GM21619 (cell line): Measurements from ENCODE around the gene VASH1.

Experiments
- ATAC-seq: cut with Tn5 transposase; IDR thresholded peaks from one replicate; pipeline ENCODE4 v1.9.1; 2021; ENCODE audit not compliant: unreplicated experiment

VASH1 gene

DNA sequence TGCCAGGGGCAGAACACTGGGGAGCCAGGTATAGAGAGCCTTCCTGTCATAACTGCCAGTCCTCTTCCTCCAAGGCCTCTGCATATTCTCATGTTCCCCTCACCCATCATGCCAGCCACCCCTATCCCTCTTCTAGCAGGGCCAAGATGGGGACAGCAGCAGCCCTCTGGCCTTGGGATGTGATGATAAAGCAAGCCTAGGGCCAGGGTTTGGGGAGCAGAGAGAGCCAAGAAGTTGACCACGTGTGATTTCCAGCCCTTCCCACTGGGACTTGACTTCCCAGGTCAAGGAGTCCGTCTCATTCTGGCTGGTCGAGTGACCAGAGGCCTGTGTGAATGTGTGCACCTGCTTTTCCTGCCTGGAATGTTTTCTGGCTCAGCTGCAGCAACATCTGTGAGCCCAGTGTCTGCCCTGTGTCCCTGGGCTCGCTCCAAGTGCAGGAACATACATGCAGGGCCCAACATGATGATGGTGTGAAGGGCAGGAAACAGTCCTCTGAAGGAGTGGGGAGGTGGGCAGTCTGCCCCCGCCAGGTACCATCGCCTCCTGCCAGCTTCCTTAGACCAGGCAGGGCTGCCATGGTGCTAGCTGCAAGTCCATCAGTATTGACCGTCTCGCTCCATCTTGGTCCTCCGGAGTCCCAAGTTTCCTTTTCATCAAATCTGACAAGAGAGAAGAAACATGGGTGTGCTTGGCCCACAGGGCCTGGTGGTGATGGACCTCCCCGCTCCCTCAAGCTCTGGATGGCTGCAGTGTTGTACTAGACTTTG is 21.0 kb downstream of the VASH1 start:
- no peak for ATAC-seq

DNA sequence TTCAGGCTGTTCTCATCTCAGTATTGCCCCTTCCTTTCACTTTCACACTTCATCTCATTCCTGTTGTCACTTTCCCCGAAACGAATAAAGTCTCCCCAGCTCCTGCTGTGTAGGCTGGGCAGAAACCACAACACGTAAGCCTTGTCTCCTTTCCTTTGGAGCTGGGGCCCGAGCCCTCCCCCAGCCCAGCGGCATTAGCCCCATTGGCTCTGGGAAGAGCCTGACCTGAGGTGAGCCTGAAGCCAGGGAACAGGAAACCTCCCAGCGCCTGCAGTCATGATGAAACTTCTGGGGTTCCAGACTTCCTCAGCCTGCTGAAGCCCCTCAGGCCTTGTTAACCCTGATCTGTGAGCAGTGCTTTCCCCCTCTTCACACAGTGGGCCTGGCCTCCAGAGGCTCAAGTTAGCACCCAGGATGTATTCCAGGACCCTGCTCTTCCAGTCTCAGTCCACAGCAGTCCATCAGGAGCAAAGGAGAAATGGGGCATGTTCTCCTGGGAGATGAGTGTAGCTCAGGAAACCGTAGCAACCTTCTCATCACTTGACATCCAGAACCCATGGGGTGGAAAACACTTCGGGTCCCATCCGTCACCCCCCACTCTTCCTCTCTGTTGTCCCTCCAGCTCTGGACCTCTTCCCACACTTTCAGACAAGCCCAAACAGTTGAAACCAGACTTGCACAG is 21.8 kb downstream of the VASH1 start:
- ATAC-seq, result no peak

GRCh38 chr14:76784266-76784874 is 23.1 kb downstream of the VASH1 start:
- ATAC-seq, result no peak

GRCh38 chr14:76784881-76785280 is 23.6 kb downstream of the VASH1 start:
- no peak for ATAC-seq

GRCh38 chr14:76786601-76787000 is 25.3 kb downstream of the VASH1 start:
- no peak for ATAC-seq

DNA sequence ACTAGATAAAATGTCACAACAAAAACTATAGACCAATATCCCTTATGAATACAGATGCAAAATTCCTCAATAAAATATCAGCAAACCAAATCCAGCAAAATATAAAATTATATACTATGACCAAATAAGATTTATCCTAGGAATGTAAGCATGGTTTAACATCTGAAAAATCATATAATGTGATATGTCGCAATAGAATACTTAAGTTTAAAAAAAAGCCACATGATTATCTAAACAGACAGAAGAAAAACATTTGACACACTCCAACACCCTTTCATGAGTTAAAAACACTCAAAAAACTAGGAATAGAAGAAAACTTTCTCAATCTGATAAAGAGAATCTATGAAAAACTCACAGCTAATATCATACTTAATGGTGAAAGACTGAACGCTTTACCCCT is 31.2 kb downstream of the VASH1 start:
- ATAC-seq, result no peak

DNA sequence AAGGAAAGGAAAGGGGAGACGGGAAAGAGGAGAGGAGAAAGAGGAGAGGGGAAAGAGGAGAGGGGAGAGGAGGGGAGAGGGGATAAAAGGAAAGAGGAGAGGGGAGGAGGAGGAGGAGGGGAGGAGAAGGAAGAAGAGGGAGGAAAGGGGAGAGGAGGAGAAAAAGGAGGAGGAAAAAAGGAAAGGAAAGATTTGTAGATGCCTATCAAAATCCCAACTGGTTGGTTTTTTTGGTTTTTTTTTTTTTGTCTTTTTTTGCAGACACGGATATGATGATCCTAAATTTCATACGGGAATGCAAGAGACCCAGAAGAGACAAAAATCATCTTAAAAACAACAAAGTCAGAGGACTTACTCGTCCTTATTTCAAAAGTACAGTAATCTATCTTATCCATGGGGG is 32.1 kb downstream of the VASH1 start:
- no peak for ATAC-seq

GRCh38 chr14:76793956-76794355 is 32.7 kb downstream of the VASH1 start:
- no peak for ATAC-seq

DNA sequence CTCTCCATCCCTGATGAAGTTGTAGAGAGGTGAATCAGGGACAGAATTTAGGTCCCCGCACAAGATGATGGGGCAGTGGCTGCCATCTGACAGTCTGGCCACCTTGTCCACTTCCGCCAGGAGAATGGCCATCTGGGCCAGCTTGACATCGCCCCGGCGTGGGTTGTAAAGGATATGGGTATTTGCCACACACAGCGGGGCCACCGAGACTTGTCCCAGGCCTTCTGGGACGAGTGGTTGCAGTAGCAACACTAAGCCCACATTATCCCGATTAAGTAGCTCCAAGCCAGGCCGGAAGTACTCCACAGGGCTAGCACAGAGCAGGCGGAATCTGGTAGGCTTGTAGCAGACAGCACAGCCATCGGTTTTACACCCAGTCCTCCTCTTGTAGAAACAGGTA is 45.2 kb downstream of the VASH1 start:
- ATAC-seq, result no peak

DNA sequence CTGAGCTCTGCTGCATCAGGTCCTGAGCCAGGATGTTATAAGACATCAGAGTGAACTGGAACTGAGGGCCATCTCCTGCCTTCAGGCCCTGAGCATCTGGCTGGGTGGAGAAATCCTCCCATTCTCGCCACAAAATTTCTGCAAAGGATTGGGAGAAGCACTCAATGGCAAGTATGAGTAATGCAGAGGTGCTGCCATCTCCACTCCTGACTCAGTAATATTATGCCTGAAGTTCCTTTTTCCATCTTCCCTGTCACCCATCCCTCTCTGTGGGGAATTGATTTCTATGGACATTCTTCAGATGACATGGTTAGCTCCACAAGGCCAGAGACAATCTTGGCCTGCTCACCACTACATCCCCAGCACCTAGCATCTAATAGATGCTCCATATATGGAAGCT is 46.7 kb downstream of the VASH1 start:
- ATAC-seq, result no peak

GRCh38 chr14:76808990-76809389 is 47.7 kb downstream of the VASH1 start:
- no peak for ATAC-seq

DNA sequence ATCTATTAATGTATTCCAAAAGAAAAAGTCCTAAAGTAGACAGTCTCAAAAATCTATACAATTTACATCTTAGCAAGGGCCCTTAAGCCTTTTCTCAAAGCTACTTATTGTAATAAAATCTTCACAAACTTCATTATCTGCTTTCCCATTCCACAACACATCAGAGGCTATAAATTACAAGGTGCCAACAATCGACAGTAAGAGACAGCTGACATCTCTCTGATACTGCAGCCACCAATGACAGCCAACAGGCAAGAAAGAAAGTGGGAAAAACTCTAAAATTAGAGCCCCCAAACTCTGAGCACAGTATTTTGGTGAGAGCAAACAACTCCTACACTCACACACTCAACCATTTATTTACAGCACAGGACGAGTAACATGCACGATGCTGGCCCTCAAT is 49.3 kb downstream of the VASH1 start:
- ATAC-seq, result no peak

DNA sequence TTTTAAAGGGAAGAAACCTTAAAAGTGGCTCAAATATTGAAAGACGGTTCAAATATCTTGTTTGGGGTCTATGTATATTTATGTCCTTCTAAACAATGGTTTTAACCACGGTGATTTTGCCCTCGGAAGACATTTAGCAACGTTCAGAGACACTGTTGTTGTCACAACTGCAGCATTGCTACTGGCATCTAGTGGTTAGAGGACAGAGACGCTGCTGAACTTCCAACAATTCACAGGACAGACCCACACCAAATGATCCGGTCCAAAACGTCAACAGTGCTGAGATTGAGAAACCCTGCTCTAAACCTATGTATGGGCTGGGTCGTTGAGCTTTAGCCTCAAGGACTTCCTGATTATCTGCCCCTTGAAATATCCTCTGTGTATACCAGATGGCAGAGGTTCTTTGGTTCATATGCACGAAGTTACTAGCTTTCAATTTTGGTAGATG is 49.7 kb downstream of the VASH1 start:
- ATAC-seq, result no peak

GRCh38 chr14:76811561-76811960 is 50.3 kb downstream of the VASH1 start:
- no peak for ATAC-seq

- ATAC-seq, result peak; percentile 15
Observed at GRCh38 chr14:76812093-76812421, 50.8 kb downstream of the VASH1 start.

- ATAC-seq, result peak; percentile 86
Observed at GRCh38 chr14:76812422-76813383, 51.4 kb downstream of the VASH1 start, which contains the start of gene ANGEL1. Gene ANGEL1, minus strand, starts transcription at chr14:76812882. Its CDS starts 55 bp downstream, at chr14:76812827.

GRCh38 chr14:76814726-76815645 is 53.7 kb downstream of the VASH1 start:
- no peak for ATAC-seq

DNA sequence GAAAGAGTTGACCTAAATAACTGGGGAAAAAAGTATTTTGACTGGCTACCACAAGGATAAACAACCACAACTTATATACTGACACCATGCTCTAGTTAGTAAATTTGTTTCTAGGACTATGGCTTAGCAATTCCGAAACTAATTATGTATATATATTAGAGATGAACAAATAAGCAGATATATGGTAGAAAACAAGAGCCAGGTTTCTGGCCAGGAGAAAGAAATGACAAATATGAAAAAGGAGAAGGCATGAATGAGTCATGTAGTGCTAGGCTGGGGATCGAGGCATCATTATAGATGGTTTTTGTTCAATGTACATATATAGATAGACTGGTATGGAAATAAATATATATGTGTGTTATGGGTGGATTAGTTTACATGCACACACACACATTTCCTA is 59.4 kb downstream of the VASH1 start:
- no peak for ATAC-seq

- ATAC-seq, result no peak
Observed at GRCh38 chr14:76826122-76826521, 64.9 kb downstream of the VASH1 start, which contains the start of gene LRRC74A. Gene LRRC74A, plus strand, starts transcription at chr14:76826408. Its CDS starts 290 bp downstream, at chr14:76826698.
